ENCODE data around the gene EWSR1. TPM values are rescaled to one million over a fixed set of nuclear protein-coding genes. Genes with fewer than 3 reads are reported as not detected.
A peak's percentile ranks its signal among the peaks of the same experiment; 100 is the strongest.

EWSR1 gene
- total and polyA plus RNA-seq, 2 experiments from 2014 or later: 154 to 210 TPM

GRCh38 chr22:29312218-29313125 lies 44.4 kb downstream of the EWSR1 start:
- 87 to 91% methylated on average over 21 to 22 of the region's 25 CpGs for WGBS, 2 experiments (ENCODE audit: low coverage in 1 of 2, low lambda C conversion rate in 2 of 2, missing lambda C conversion rate in 2 of 2)
- no peaks in the 10 kb centered on the region for H3K36me3 ChIP-seq (ENCODE audit: low read depth)
- no peak overlapping the region for H3K4me3 ChIP-seq
- H3K79me2 ChIP-seq (ENCODE audit: insufficient read depth): peaks cover 23% of the 10 kb centered on the region
- H3K27me3 ChIP-seq (replicated peaks; ENCODE audit: insufficient read depth): peaks cover 26% of the 10 kb centered on the region
- no peak for DNase-seq
- H4K20me1 ChIP-seq (ENCODE audit: insufficient read depth): no peaks in the 10 kb centered on the region
- in situ Hi-C loops (cut with MboI): no loop called here
- H3K4me1 ChIP-seq (ENCODE audit: insufficient read depth): peaks cover 21% of the 10 kb centered on the region
- H3K9ac ChIP-seq: no peak overlapping the region
- no peaks in the 10 kb centered on the region for H3K9me2 ChIP-seq (ENCODE audit: insufficient read depth)
- no peak overlapping the region for H2AFZ ChIP-seq
- no peaks in the 10 kb centered on the region; the same call in 1 of the 2 replicates for H3F3A ChIP-seq (ENCODE audit: insufficient read depth)
- H3K9me3 ChIP-seq (ENCODE audit: low read depth): no peaks in the 10 kb centered on the region
- TF ChIP-seq EZH2 (IDR thresholded peaks at IDR 0.05; ENCODE audit: insufficient read depth, poor library complexity, severe bottlenecking) (no peak), EZH2phosphoT487 (IDR thresholded peaks at IDR 0.05; ENCODE audit: insufficient read depth, low read depth) (no peak)
- no peak overlapping the region for H3K4me2 ChIP-seq (ENCODE audit: unreplicated experiment)
- H3K27ac ChIP-seq: no peak overlapping the region

GRCh38 chr22:29313126-29313575 lies 45.1 kb downstream of the EWSR1 start:
- no peak overlapping the region for H3K4me3 ChIP-seq
- WGBS, 2 experiments (ENCODE audit: low coverage in 1 of 2, low lambda C conversion rate in 2 of 2, missing lambda C conversion rate in 2 of 2): 18 to 20% methylated on average over 36 to 39 of the region's 44 CpGs
- no peaks in the 10 kb centered on the region for H4K20me1 ChIP-seq (ENCODE audit: insufficient read depth)
- peaks cover 16% of the 10 kb centered on the region for H3K79me2 ChIP-seq (ENCODE audit: insufficient read depth)
- H3K4me1 ChIP-seq (ENCODE audit: insufficient read depth): peaks cover 21% of the 10 kb centered on the region
- no peaks in the 10 kb centered on the region for H3K9me3 ChIP-seq (ENCODE audit: low read depth)
- no peak overlapping the region for H3K27ac ChIP-seq
- peak; percentile 68 for DNase-seq
- no peaks in the 10 kb centered on the region; the same call in 1 of the 2 replicates for H3F3A ChIP-seq (ENCODE audit: insufficient read depth)
- peaks cover 26% of the 10 kb centered on the region for H3K27me3 ChIP-seq (replicated peaks; ENCODE audit: insufficient read depth)
- no peaks in the 10 kb centered on the region for H3K36me3 ChIP-seq (ENCODE audit: low read depth)
- H3K9ac ChIP-seq: no peak overlapping the region
- H2AFZ ChIP-seq: no peak overlapping the region
- TF ChIP-seq EZH2 (IDR thresholded peaks at IDR 0.05; ENCODE audit: insufficient read depth, poor library complexity, severe bottlenecking) (no peak), EZH2phosphoT487 (IDR thresholded peaks at IDR 0.05; ENCODE audit: insufficient read depth, low read depth) (no peak)
- in situ Hi-C loops (cut with MboI): no loop called here
- H3K4me2 ChIP-seq (ENCODE audit: unreplicated experiment): no peak overlapping the region
- no peaks in the 10 kb centered on the region for H3K9me2 ChIP-seq (ENCODE audit: insufficient read depth)

GRCh38 chr22:29313576-29314466 lies 45.8 kb downstream of the EWSR1 start:
- no peak overlapping the region for H2AFZ ChIP-seq
- 17 to 19% methylated on average over 47 to 51 of the region's 51 CpGs for WGBS, 2 experiments (ENCODE audit: low coverage in 1 of 2, low lambda C conversion rate in 2 of 2, missing lambda C conversion rate in 2 of 2)
- no peak overlapping the region for H3K4me2 ChIP-seq (ENCODE audit: unreplicated experiment)

More at GRCh38 chr22:29313576-29314466, 45.8 kb downstream of the EWSR1 start:
- no peak overlapping the region for H3K9ac ChIP-seq
- no peak overlapping the region for H3K27ac ChIP-seq
- in situ Hi-C loops (cut with MboI): no loop called here
- no peaks in the 10 kb centered on the region for H3K9me2 ChIP-seq (ENCODE audit: insufficient read depth)
- DNase-seq: no peak
- H3K27me3 ChIP-seq (replicated peaks; ENCODE audit: insufficient read depth): peaks cover 26% of the 10 kb centered on the region
- TF ChIP-seq EZH2 (IDR thresholded peaks at IDR 0.05; ENCODE audit: insufficient read depth, poor library complexity, severe bottlenecking) (no peak), EZH2phosphoT487 (IDR thresholded peaks at IDR 0.05; ENCODE audit: insufficient read depth, low read depth) (no peak)
- peaks cover 15% of the 10 kb centered on the region for H3K4me1 ChIP-seq (ENCODE audit: insufficient read depth)
- H3K36me3 ChIP-seq (ENCODE audit: low read depth): no peaks in the 10 kb centered on the region
- no peak overlapping the region for H3K4me3 ChIP-seq
- no peaks in the 10 kb centered on the region; the same call in 1 of the 2 replicates for H3F3A ChIP-seq (ENCODE audit: insufficient read depth)
- no peaks in the 10 kb centered on the region for H4K20me1 ChIP-seq (ENCODE audit: insufficient read depth)
- no peaks in the 10 kb centered on the region for H3K9me3 ChIP-seq (ENCODE audit: low read depth)
- H3K79me2 ChIP-seq (ENCODE audit: insufficient read depth): peaks cover 10% of the 10 kb centered on the region; the same call in 1 of the 2 replicates

Measured in GM23248 (cell line).